ENCODE data around the gene STIMATE. TPM values are rescaled to one million over a fixed set of nuclear protein-coding genes. Genes with fewer than 3 reads are reported as not detected.

Gene STIMATE
- total and polyA plus RNA-seq, 2 experiments from 2014 or later, result 7.3 to 17.4 TPM

DNA sequence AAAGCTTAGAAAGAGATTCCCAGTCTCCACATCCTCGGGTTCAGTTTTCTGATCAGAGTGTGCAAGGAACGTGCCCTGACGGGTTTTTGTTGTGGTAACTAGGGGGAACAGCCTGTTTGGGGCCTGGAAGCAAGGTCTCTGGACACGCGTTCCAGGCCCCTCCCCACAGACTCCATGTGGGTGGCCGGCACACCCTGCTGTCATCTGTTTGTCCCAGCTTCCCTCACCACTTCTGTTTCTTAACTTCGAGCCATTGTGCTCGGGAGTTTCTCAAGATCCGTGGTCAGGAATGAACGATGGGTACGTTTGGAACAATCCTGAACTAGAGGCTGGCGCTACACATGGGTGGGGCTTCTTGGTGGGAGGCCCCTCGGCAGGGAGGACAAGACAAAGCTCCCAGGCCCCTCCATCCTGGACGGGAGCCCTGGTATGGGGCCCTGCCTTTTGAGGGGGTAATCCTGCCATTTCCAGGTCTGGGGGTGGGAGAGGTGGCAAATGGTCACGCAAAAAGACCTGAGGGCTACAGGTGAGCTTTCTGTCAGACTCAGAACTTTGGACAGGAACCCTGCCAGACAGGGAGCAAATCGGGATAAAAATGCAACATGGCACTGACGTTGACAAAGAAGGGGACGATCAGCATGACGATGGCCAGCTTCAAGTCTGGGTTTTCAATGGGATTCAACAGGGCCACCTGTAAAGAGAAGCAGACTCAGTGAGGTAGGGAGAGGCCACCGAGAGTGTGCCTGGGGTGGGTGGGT, 54.1 kb downstream of the STIMATE start:
- H3K4me3 ChIP-seq, result no peak overlapping the region
- H3K27ac ChIP-seq, result no peak overlapping the region
- TF ChIP-seq, protein P1, sequence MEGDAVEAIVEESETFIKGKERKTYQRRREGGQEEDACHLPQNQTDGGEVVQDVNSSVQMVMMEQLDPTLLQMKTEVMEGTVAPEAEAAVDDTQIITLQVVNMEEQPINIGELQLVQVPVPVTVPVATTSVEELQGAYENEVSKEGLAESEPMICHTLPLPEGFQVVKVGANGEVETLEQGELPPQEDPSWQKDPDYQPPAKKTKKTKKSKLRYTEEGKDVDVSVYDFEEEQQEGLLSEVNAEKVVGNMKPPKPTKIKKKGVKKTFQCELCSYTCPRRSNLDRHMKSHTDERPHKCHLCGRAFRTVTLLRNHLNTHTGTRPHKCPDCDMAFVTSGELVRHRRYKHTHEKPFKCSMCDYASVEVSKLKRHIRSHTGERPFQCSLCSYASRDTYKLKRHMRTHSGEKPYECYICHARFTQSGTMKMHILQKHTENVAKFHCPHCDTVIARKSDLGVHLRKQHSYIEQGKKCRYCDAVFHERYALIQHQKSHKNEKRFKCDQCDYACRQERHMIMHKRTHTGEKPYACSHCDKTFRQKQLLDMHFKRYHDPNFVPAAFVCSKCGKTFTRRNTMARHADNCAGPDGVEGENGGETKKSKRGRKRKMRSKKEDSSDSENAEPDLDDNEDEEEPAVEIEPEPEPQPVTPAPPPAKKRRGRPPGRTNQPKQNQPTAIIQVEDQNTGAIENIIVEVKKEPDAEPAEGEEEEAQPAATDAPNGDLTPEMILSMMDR (IDR thresholded peaks at IDR 0.05; ENCODE audit: low read depth, low read length), result no peak
- DNase-seq (ENCODE audit: low read depth in 1 of 2, low spot score in 1 of 2), result no peak
- no peaks in the 10 kb centered on the region for H3K36me3 ChIP-seq
- H3K9me3 ChIP-seq (ENCODE audit: low read depth), result no peaks in the 10 kb centered on the region
- no peaks in the 10 kb centered on the region for H3K27me3 ChIP-seq
- H3K4me1 ChIP-seq (ENCODE audit: low read depth), result no peaks in the 10 kb centered on the region

DNA sequence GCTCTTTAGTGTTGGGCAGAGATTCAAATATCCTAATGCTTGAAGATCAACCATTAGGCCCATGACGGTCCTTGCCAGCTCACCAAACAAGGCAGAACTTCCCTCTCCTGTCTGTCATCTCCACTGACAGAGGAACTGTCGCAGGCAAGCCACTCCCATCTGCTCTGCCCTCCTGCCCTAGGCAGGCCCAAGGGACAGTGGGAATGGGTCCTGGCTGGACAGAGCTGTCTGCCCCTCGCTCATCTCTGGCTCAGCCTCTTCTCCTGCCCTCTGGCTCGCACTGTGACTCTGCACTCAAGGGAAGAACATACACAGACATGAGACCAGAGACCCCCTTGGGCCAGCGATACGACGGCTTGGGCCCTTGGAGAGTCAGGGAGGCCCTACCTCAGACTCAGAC, 54.9 kb downstream of the STIMATE start:
- Histone ChIP-seq H3K27ac (no peak overlapping the region), H3K4me3 (no peak overlapping the region), H3K4me1 (ENCODE audit: low read depth) (no peaks in the 10 kb centered on the region), H3K36me3 (no peaks in the 10 kb centered on the region), H3K27me3 (no peaks in the 10 kb centered on the region), H3K9me3 (ENCODE audit: low read depth) (no peaks in the 10 kb centered on the region)
- no peak for DNase-seq (ENCODE audit: low read depth in 1 of 2, low spot score in 1 of 2)
- TF ChIP-seq, protein P1 (IDR thresholded peaks at IDR 0.05; ENCODE audit: low read depth, low read length), result no peak

DNA sequence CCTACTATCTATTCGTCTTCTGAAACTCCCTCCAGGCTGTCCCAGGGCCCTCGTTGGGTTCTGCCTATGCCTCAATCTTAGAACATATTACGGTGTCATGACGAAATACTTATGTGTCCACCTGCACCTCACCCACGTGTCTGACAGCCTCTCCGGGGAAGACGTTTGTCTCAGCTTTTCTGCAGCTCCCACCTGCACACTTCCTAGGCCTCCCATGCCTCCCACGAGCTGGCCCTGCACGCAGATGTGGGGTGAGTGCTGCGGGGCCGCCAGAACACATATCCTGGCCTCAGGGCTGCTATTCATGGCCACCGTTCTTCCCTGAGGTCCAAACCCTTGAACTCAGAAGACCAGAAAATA, 55.4 kb downstream of the STIMATE start:
- no peak overlapping the region for H3K4me3 ChIP-seq
- no peaks in the 10 kb centered on the region for H3K36me3 ChIP-seq
- no peaks in the 10 kb centered on the region for H3K4me1 ChIP-seq (ENCODE audit: low read depth)
- TF ChIP-seq, protein P1 (IDR thresholded peaks at IDR 0.05; ENCODE audit: low read depth, low read length), result no peak
- H3K9me3 ChIP-seq (ENCODE audit: low read depth), result no peaks in the 10 kb centered on the region
- no peaks in the 10 kb centered on the region for H3K27me3 ChIP-seq
- DNase-seq (ENCODE audit: low read depth in 1 of 2, low spot score in 1 of 2), result no peak
- no peak overlapping the region for H3K27ac ChIP-seq

DNA sequence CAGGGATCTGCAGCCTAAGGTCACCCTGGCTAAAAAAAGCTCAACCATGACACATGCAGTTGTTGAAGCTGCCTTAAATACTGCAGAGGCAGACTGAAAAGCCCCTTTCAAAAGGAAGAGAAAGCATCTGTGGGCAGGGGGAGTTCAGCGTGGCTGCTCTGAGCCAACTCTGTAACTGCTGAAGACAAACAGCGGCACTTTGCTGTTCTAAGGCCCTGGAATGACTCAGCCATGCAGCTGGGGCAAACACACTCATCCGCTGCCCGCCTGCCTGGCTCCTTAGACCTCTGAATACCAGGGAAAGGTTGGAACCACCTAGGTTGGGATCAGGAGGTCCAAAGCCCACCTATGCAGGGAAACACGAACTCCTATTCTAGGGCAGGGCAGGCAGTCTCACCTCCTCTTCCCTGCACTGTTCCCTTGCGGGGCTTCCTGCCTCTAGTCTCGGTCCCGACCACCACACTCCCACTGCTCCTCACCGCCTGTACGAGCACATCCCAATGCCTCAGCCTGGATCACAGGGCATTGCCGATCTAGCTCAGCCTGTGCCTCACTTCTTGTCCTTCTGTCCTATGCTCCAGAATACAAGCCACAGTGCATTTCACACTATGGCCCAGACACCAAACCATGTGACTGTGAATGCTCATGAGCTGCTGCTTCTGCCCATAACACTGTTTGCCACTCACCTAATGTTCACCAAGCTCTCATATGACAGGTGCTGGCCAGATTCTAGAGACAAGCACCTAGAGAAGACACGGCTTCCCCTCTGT, 56.0 kb downstream of the STIMATE start:
- Histone ChIP-seq H3K36me3 (no peaks in the 10 kb centered on the region), H3K27ac (no peak overlapping the region), H3K27me3 (no peaks in the 10 kb centered on the region), H3K4me1 (ENCODE audit: low read depth) (no peaks in the 10 kb centered on the region), H3K9me3 (ENCODE audit: low read depth) (no peaks in the 10 kb centered on the region), H3K4me3 (no peak overlapping the region)
- TF ChIP-seq, protein P1 (IDR thresholded peaks at IDR 0.05; ENCODE audit: low read depth, low read length), result no peak
- no peak for DNase-seq (ENCODE audit: low read depth in 1 of 2, low spot score in 1 of 2)

GRCh38 chr3:52839892-52840545, 57.3 kb downstream of the STIMATE start:
- DNase-seq (ENCODE audit: low read depth in 1 of 2, low spot score in 1 of 2), result no peak
- Histone ChIP-seq H3K27me3 (no peaks in the 10 kb centered on the region), H3K36me3 (no peaks in the 10 kb centered on the region), H3K4me1 (ENCODE audit: low read depth) (no peaks in the 10 kb centered on the region), H3K4me3 (no peak overlapping the region), H3K27ac (no peak overlapping the region), H3K9me3 (ENCODE audit: low read depth) (no peaks in the 10 kb centered on the region)
- TF ChIP-seq, protein P1 (IDR thresholded peaks at IDR 0.05; ENCODE audit: low read depth, low read length), result no peak

Measured in cardiac muscle cell (in vitro differentiated cells and primary cell).